ENCODE data around the gene PCBP1. TPM values are rescaled to one million over a fixed set of nuclear protein-coding genes. Genes with fewer than 3 reads are reported as not detected.

PCBP1 gene
- total and polyA plus RNA-seq, 9 of the 15 experiments (the other 6 are each of a cell fraction or from before 2014, with no cell fraction given), result 19.2 to 407 (median 78.1) TPM

DNA sequence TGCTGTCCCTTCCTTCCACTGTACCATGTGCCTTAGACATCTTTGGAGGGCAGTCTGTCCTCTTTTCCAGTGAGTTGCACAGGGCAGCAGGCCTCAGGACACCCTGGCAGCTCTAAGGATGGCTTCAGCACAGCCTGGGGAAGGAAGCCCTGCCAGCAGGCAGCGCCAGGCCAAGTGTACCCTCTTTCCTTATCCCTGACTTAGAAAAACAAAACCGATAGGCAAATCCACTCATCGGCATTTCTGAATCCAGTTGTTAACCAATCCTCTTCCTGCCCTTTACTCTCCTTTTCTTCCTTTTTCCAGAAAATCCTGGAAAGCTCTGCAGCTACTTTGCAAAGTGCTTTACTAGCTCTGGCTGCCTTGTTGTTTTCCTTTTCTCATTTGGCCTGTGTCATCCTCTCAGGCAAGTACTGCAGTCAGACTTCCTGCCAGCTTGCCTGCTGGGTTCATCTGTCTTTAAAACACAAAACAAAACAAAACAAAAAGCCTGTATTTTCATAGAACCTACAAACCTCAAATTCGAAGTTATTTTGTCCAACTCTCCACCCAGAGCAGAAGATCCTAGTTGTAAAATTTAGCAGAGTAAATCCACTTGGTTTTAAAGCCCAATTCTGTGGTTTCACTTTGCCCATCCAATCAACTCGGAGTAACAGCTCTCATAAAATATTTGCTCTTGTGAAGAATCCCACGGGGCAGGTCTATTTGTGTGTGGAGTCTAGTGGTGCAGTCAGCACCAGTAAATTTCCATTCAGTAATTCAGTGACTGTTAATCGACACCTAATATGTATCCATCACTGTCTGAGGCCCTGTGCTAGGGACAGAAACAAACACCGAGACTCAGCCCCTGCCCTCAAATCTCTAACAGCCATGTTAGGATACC is 45.2 kb downstream of the PCBP1 start (continued):
- TF ChIP-seq, protein P1, sequence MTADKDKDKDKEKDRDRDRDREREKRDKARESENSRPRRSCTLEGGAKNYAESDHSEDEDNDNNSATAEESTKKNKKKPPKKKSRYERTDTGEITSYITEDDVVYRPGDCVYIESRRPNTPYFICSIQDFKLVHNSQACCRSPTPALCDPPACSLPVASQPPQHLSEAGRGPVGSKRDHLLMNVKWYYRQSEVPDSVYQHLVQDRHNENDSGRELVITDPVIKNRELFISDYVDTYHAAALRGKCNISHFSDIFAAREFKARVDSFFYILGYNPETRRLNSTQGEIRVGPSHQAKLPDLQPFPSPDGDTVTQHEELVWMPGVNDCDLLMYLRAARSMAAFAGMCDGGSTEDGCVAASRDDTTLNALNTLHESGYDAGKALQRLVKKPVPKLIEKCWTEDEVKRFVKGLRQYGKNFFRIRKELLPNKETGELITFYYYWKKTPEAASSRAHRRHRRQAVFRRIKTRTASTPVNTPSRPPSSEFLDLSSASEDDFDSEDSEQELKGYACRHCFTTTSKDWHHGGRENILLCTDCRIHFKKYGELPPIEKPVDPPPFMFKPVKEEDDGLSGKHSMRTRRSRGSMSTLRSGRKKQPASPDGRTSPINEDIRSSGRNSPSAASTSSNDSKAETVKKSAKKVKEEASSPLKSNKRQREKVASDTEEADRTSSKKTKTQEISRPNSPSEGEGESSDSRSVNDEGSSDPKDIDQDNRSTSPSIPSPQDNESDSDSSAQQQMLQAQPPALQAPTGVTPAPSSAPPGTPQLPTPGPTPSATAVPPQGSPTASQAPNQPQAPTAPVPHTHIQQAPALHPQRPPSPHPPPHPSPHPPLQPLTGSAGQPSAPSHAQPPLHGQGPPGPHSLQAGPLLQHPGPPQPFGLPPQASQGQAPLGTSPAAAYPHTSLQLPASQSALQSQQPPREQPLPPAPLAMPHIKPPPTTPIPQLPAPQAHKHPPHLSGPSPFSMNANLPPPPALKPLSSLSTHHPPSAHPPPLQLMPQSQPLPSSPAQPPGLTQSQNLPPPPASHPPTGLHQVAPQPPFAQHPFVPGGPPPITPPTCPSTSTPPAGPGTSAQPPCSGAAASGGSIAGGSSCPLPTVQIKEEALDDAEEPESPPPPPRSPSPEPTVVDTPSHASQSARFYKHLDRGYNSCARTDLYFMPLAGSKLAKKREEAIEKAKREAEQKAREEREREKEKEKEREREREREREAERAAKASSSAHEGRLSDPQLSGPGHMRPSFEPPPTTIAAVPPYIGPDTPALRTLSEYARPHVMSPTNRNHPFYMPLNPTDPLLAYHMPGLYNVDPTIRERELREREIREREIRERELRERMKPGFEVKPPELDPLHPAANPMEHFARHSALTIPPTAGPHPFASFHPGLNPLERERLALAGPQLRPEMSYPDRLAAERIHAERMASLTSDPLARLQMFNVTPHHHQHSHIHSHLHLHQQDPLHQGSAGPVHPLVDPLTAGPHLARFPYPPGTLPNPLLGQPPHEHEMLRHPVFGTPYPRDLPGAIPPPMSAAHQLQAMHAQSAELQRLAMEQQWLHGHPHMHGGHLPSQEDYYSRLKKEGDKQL (CRISPR knock-in tag; IDR thresholded peaks at IDR 0.05; ENCODE audit: borderline replicate concordance), result no peak
- TF ChIP-seq EP400 (IDR thresholded peaks at IDR 0.05), result 0 out of 2 replicates have a peak, but pooled peaks have one; percentile 26
- TF ChIP-seq SMARCA4 (IDR thresholded peaks at IDR 0.05), result peak; percentile 63
- TF ChIP-seq, protein P2, sequence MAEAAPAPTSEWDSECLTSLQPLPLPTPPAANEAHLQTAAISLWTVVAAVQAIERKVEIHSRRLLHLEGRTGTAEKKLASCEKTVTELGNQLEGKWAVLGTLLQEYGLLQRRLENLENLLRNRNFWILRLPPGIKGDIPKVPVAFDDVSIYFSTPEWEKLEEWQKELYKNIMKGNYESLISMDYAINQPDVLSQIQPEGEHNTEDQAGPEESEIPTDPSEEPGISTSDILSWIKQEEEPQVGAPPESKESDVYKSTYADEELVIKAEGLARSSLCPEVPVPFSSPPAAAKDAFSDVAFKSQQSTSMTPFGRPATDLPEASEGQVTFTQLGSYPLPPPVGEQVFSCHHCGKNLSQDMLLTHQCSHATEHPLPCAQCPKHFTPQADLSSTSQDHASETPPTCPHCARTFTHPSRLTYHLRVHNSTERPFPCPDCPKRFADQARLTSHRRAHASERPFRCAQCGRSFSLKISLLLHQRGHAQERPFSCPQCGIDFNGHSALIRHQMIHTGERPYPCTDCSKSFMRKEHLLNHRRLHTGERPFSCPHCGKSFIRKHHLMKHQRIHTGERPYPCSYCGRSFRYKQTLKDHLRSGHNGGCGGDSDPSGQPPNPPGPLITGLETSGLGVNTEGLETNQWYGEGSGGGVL (CRISPR knock-in tag; IDR thresholded peaks at IDR 0.05), result no peak
- TF ChIP-seq HDAC3 (IDR thresholded peaks at IDR 0.05; ENCODE audit: borderline replicate concordance, partially characterized antibody), result no peak
- TF ChIP-seq, protein P3, sequence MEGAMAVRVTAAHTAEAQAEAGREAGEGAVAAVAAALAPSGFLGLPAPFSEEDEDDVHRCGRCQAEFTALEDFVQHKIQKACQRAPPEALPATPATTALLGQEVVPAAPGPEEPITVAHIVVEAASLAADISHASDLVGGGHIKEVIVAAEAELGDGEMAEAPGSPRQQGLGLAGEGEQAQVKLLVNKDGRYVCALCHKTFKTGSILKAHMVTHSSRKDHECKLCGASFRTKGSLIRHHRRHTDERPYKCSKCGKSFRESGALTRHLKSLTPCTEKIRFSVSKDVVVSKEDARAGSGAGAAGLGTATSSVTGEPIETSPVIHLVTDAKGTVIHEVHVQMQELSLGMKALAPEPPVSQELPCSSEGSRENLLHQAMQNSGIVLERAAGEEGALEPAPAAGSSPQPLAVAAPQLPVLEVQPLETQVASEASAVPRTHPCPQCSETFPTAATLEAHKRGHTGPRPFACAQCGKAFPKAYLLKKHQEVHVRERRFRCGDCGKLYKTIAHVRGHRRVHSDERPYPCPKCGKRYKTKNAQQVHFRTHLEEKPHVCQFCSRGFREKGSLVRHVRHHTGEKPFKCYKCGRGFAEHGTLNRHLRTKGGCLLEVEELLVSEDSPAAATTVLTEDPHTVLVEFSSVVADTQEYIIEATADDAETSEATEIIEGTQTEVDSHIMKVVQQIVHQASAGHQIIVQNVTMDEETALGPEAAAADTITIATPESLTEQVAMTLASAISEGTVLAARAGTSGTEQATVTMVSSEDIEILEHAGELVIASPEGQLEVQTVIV (CRISPR knock-in tag; IDR thresholded peaks at IDR 0.05; ENCODE audit: borderline replicate concordance), result no peak
- no peak for TF ChIP-seq RFX5 (IDR thresholded peaks at IDR 0.05; ENCODE audit: low read depth, low read length)
- TF ChIP-seq, protein P4, sequence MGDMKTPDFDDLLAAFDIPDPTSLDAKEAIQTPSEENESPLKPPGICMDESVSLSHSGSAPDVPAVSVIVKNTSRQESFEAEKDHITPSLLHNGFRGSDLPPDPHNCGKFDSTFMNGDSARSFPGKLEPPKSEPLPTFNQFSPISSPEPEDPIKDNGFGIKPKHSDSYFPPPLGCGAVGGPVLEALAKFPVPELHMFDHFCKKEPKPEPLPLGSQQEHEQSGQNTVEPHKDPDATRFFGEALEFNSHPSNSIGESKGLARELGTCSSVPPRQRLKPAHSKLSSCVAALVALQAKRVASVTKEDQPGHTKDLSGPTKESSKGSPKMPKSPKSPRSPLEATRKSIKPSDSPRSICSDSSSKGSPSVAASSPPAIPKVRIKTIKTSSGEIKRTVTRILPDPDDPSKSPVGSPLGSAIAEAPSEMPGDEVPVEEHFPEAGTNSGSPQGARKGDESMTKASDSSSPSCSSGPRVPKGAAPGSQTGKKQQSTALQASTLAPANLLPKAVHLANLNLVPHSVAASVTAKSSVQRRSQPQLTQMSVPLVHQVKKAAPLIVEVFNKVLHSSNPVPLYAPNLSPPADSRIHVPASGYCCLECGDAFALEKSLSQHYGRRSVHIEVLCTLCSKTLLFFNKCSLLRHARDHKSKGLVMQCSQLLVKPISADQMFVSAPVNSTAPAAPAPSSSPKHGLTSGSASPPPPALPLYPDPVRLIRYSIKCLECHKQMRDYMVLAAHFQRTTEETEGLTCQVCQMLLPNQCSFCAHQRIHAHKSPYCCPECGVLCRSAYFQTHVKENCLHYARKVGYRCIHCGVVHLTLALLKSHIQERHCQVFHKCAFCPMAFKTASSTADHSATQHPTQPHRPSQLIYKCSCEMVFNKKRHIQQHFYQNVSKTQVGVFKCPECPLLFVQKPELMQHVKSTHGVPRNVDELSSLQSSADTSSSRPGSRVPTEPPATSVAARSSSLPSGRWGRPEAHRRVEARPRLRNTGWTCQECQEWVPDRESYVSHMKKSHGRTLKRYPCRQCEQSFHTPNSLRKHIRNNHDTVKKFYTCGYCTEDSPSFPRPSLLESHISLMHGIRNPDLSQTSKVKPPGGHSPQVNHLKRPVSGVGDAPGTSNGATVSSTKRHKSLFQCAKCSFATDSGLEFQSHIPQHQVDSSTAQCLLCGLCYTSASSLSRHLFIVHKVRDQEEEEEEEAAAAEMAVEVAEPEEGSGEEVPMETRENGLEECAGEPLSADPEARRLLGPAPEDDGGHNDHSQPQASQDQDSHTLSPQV (IDR thresholded peaks at IDR 0.05), result peak; percentile 86
- TF ChIP-seq NFE2 (IDR thresholded peaks at IDR 0.05; ENCODE audit: low read depth), result peak; percentile 72
- no peak for TF ChIP-seq ZSCAN29 (IDR thresholded peaks at IDR 0.05)
- no peak for TF ChIP-seq RBM15 (IDR thresholded peaks at IDR 0.05; ENCODE audit: insufficient read depth, low read length)

Measured in K562 (cell line).